Raji (cell line): ENCODE results near the gene CACNA2D3.

ENCODE experiments used
- POLR2A ChIP-seq: IDR thresholded peaks from 2 replicates; pipeline ENCODE4 v1.6.1; 2011; ENCODE audit warnings: low read depth, low read length, control low read depth; ENCODE audit not compliant: insufficient read depth

The CACNA2D3 gene

GRCh38 chr3:54121414-54122323 is 683 bp upstream of the CACNA2D3 start:
- no peak for TF ChIP-seq POLR2A

GRCh38 chr3:54123003-54123775 is 837 bp downstream of the CACNA2D3 start:
- TF ChIP-seq POLR2A, result no peak

- no peak for TF ChIP-seq POLR2A
Measured at GRCh38 chr3:54123776-54124196, 1.4 kb downstream of the CACNA2D3 start.

- TF ChIP-seq POLR2A, result no peak
Measured at GRCh38 chr3:54125300-54125699, 2.9 kb downstream of the CACNA2D3 start.

- no peak for TF ChIP-seq POLR2A
Measured at GRCh38 chr3:54126551-54126950, 4.2 kb downstream of the CACNA2D3 start.

- TF ChIP-seq POLR2A, result no peak
Measured at GRCh38 chr3:54127499-54128056, 5.2 kb downstream of the CACNA2D3 start.

GRCh38 chr3:54131026-54131605 is 8.8 kb downstream of the CACNA2D3 start:
- no peak for TF ChIP-seq POLR2A

- TF ChIP-seq POLR2A, result no peak
Measured at GRCh38 chr3:54131890-54132289, 9.5 kb downstream of the CACNA2D3 start.

GRCh38 chr3:54132685-54133084 is 10.3 kb downstream of the CACNA2D3 start:
- TF ChIP-seq POLR2A, result no peak

GRCh38 chr3:54133196-54133595 is 10.8 kb downstream of the CACNA2D3 start:
- TF ChIP-seq POLR2A, result no peak

GRCh38 chr3:54134155-54134554 is 11.8 kb downstream of the CACNA2D3 start:
- TF ChIP-seq POLR2A, result no peak

GRCh38 chr3:54134713-54135112 is 12.4 kb downstream of the CACNA2D3 start:
- TF ChIP-seq POLR2A, result no peak

- TF ChIP-seq POLR2A, result no peak
Measured at GRCh38 chr3:54137311-54137710, 15.0 kb downstream of the CACNA2D3 start.

- no peak for TF ChIP-seq POLR2A
Measured at GRCh38 chr3:54138937-54139547, 16.7 kb downstream of the CACNA2D3 start.

GRCh38 chr3:54139630-54140029 is 17.3 kb downstream of the CACNA2D3 start:
- TF ChIP-seq POLR2A, result no peak
